Stimulated activated CD4-positive, alpha-beta T cell treated with anti-CD3 and anti-CD28 coated beads, Interleukin-12 subunit alpha, Interleukin-12 subunit beta, amount 100 ng/mL, for 4 hours (primary cell): Measurements from ENCODE around the gene HBZ.
"Not testable (repeated sequence)": the region's sequence is repeated elsewhere in the genome, so short reads cannot be mapped to it uniquely, and the experiment has no call there.

ENCODE experiments used
- DNase-seq: peaks from one replicate; pipeline ENCODE4 v3.0.0-alpha.2; 2020

HBZ gene

GRCh38 chr16:138049-138417, 14.4 kb upstream of the HBZ start:
- peak; percentile 35 for DNase-seq

- DNase-seq, result no peak
These were observed 12.1 kb upstream of the HBZ start for GRCh38 chr16:140175-140857.

DNA sequence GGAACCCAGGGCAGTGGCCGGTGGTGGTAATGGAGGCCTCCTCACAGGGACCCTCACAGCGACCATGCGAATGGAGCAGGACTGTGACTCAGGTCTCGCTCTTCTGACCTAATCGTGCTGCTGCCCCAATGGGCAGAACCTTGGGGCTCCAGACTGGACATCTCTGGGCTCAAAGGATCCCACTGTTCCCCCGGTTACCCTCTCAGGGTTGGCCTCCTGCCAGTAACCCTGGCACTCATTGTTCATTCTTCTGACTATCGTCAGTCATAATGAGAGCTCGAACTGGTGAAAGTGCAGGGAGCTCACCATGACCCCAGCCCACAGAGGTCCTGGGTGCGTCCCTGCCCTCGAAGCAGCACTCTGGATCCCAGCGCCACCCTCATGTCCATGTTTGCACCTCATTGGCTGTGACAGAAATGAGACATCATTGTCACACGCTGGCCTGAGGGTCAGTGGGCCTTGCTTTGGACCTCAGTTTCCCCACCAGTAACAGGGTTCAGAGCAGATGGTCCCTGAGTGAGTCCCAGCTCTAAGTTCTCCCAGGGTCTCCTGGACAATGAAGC, 10.0 kb upstream of the HBZ start:
- DNase-seq, result no peak

GRCh38 chr16:143047-143446, 9.4 kb upstream of the HBZ start:
- DNase-seq, result no peak

DNA sequence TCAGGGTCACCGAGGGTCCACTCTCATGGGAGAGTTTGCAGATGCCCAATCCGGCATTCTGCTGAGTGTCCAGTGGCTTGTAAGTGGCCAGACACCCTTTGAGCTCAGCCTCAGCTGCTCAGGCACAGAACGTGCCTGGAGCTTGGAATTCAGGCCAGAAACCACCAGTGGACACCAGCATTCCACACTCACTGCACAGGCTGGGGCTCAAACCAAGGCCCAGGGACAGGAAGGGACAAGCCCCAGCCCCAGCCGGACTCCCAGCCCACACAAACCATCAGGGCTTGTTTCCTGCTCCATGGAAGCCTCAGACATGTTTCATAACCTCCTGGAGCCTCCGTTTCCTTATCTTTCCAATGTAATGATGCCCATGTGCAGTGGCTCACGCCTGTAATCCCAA, 9.0 kb upstream of the HBZ start:
- DNase-seq, result no peak

- no peak for DNase-seq
These were observed 7.6 kb upstream of the HBZ start for GRCh38 chr16:144797-145252.

DNA sequence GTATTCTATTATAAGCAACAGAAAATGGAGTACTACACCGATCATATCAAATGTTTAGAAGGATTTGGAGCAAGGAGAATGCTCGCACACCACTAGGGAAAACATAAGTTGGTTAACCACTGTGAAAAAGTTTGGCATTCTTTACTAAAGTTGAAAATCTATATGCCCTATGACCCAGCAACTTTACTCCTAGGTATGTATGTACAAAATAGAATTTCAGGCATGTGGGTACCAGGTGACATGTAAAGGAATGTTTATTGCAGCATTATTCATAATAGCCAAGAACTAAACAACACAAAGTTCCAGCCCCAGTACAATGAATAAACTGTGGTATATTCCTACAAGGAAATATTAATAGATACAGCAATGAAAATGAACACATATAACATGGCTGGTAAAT, 5.8 kb upstream of the HBZ start:
- DNase-seq, result no peak

GRCh38 chr16:149024-149660, 3.3 kb upstream of the HBZ start:
- no peak for DNase-seq

- DNase-seq, result not testable (repeated sequence)
These were observed 681 bp downstream of the HBZ start for GRCh38 chr16:153129-153521.

DNA sequence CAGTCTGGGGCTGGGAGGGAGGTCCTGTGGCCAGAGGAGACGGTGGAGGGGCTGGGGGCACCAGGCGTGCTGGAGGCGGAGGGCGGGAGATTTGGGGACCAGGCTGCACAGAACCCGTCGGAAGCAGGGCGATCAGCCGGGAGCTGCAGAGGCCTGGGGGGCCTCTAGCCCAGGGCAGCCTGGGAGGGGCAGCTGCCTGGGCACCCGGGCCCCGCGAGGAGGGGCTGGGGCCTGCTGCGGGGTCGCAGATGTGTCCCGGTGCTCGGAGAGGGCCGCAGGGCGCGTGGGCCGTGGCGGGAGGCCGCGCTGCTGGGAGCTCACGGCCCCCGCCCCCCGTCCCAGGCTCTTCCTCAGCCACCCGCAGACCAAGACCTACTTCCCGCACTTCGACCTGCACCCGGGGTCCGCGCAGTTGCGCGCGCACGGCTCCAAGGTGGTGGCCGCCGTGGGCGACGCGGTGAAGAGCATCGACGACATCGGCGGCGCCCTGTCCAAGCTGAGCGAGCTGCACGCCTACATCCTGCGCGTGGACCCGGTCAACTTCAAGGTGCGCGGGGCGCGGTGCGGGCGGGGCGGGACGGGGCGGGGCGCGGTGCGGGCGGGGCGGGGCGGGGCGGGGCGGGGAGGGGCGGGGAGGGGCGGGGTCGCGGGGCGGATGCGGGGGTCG, 1.2 kb downstream of the HBZ start:
- not testable (repeated sequence) for DNase-seq

GRCh38 chr16:154217-155030, 2.0 kb downstream of the HBZ start:
- DNase-seq, result no peak

DNA sequence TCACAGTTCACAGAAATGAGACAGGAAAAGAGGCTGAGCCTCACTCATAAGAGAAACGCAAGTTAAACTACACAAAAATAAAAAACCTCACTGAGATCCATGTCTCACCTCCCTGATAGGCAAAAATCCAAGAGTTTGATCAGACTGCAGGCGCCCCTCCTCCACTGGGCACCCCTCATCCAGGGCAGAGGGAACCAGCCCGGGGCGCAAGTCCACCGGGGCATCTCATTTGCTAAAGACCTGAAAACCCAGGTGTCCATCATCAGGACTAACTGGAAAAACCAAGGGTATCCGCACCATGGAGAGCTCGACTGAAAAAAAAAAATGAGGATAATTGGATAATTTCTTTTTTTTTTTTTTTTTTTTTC, 2.6 kb downstream of the HBZ start:
- no peak for DNase-seq

- no peak for DNase-seq
These were observed 6.8 kb downstream of the HBZ start for GRCh38 chr16:159136-159849.

- not testable (repeated sequence) for DNase-seq
These were observed 7.8 kb downstream of the HBZ start for GRCh38 chr16:160242-160641.

DNA sequence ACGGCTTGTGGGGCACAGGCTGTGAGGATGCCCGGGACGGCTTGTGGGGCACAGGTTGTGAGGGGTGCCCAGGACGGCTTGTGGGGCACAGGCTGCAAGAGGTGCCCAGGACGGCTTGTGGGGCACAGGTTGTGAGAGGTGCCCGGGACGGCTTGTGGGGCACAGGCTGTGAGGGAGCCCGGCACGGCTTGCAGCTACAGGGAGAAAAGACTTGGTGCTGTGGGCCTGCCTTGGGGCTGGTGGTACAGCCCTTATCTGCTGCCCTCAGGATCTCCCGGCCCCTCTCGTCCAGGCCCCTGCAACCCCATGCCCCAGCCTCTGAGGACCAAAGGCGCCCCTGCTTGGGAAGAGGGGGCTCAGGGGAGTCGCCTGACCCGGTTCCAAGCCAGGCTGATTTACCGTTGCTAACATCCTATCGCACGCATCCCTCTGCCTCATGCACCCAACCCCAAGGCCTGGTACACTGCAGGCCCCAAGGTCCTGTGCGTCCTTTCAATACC, 8.3 kb downstream of the HBZ start:
- DNase-seq, result no peak

- DNase-seq, result no peak
These were observed 10.0 kb downstream of the HBZ start for GRCh38 chr16:162271-162991.

DNA sequence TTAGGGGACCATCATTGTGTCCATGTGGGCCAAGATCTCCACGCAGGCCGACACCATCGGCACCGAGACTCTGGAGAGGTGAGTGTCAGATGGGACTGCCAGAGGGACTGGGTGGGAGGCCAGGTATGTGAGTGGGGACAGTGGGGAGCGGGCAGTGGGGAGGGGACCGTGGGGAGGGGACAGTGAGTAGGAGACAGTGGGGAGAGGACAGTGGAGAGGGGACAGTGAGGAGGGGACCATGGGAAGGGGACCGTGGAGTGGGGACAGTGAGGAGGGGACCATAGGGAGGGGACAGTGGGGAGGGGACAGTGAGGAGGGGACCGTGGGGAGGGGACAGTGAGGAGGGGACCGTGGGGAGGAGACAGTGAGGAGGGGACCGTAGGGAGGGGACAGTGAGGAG, 10.7 kb downstream of the HBZ start:
- not testable (repeated sequence) for DNase-seq

- DNase-seq, result not testable (repeated sequence)
These were observed 11.3 kb downstream of the HBZ start for GRCh38 chr16:163696-164095.

DNA sequence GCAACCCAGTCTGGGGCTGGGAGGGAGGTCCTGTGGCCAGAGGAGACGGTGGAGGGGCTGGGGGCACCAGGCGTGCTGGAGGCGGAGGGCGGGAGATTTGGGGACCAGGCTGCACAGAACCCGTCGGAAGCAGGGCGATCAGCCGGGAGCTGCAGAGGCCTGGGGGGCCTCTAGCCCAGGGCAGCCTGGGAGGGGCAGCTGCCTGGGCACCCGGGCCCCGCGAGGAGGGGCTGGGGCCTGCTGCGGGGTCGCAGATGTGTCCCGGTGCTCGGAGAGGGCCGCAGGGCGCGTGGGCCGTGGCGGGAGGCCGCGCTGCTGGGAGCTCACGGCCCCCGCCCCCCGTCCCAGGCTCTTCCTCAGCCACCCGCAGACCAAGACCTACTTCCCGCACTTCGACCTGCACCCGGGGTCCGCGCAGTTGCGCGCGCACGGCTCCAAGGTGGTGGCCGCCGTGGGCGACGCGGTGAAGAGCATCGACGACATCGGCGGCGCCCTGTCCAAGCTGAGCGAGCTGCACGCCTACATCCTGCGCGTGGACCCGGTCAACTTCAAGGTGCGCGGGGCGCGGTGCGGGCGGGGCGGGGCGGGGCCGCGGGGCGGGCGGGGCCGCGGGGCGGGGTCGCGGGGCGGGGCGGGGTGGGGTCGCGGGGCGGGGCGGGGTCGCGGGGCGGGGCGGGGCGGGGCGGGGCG, 11.8 kb downstream of the HBZ start:
- DNase-seq, result not testable (repeated sequence)

GRCh38 chr16:164827-165538, 12.5 kb downstream of the HBZ start:
- DNase-seq, result no peak
